HEK293 (cell line): ENCODE results near the gene HOXA10.
A peak's percentile ranks its signal among the peaks of the same experiment; 100 is the strongest.

Experiments used
- HIC1 ChIP-seq: fragments of 450-650 bp; formaldehyde crosslinking; IDR thresholded peaks from 2 replicates; pipeline ENCODE4 v1.5.1; 2016; ENCODE audit warnings: missing biosample characterization, missing genetic modification characterization
- IKZF3 ChIP-seq: fragments of 450-650 bp; IDR thresholded peaks from 2 replicates; pipeline ENCODE4 v1.5.0; 2018; ENCODE audit warnings: missing biosample characterization, mild to moderate bottlenecking, missing genetic modification characterization, moderate library complexity
- OSR2 ChIP-seq: fragments of 450-650 bp; formaldehyde crosslinking; IDR thresholded peaks from 2 replicates; pipeline ENCODE4 v1.5.1; 2016; ENCODE audit warnings: missing biosample characterization, missing genetic modification characterization
- PRDM2 ChIP-seq: fragments of 450-650 bp; formaldehyde crosslinking; IDR thresholded peaks from 2 replicates; pipeline ENCODE4 v1.5.1; 2016; ENCODE audit warnings: missing biosample characterization, missing genetic modification characterization, borderline replicate concordance
- PRDM6 ChIP-seq: fragments of 450-650 bp; formaldehyde crosslinking; IDR thresholded peaks from 2 replicates; pipeline ENCODE4 v1.5.1; 2017; ENCODE audit warnings: missing biosample characterization, missing genetic modification characterization
- WT1 ChIP-seq: fragments of 450-650 bp; formaldehyde crosslinking; IDR thresholded peaks from 2 replicates; pipeline ENCODE4 v1.5.1; 2016; ENCODE audit warnings: missing biosample characterization, missing genetic modification characterization
- ZBTB26 ChIP-seq: fragments of 450-650 bp; formaldehyde crosslinking; optimal IDR thresholded peaks from 2 replicates; pipeline ENCODE3; 2016; ENCODE audit warnings: missing biosample characterization, mild to moderate bottlenecking, missing genetic modification characterization
- ZNF19 ChIP-seq: fragments of 450-650 bp; formaldehyde crosslinking; IDR thresholded peaks from 2 replicates; pipeline ENCODE4; 2016; ENCODE audit warnings: missing biosample characterization, missing genetic modification characterization, low read depth
- ZNF2 ChIP-seq: fragments of 450-650 bp; formaldehyde crosslinking; IDR thresholded peaks from 2 replicates; pipeline ENCODE4 v1.5.1; 2016; ENCODE audit warnings: missing biosample characterization, missing genetic modification characterization
- ZNF202 ChIP-seq: fragments of 450-650 bp; formaldehyde crosslinking; IDR thresholded peaks from 2 replicates; pipeline ENCODE4 v1.5.1; 2016; ENCODE audit warnings: missing biosample characterization, missing genetic modification characterization, borderline replicate concordance
- ZNF26 ChIP-seq: fragments of 450-650 bp; formaldehyde crosslinking; IDR thresholded peaks from 2 replicates; pipeline ENCODE4 v1.5.1; 2016; ENCODE audit warnings: missing biosample characterization, missing genetic modification characterization
- ZNF341 ChIP-seq: fragments of 450-650 bp; formaldehyde crosslinking; IDR thresholded peaks from 2 replicates; pipeline ENCODE4; 2016; ENCODE audit warnings: low read depth, missing biosample characterization, missing genetic modification characterization
- ZNF366 ChIP-seq: fragments of 450-650 bp; formaldehyde crosslinking; conservative IDR thresholded peaks from 2 replicates; pipeline ENCODE4 v1.5.1; 2016; ENCODE audit warnings: missing biosample characterization, missing genetic modification characterization
- ZNF558 ChIP-seq: fragments of 450-650 bp; formaldehyde crosslinking; IDR thresholded peaks from 2 replicates; pipeline ENCODE4 v1.5.1; 2016; ENCODE audit warnings: missing biosample characterization, missing genetic modification characterization
- ZNF76 ChIP-seq: fragments of 450-650 bp; formaldehyde crosslinking; IDR thresholded peaks from 2 replicates; pipeline ENCODE4; 2016; ENCODE audit warnings: low read depth, missing biosample characterization, missing genetic modification characterization, borderline replicate concordance
- ZSCAN4 ChIP-seq: fragments of 450-650 bp; formaldehyde crosslinking; IDR thresholded peaks from 2 replicates; pipeline ENCODE4 v1.5.1; 2017; ENCODE audit warnings: missing biosample characterization, missing genetic modification characterization
- ZXDB ChIP-seq: fragments of 450-650 bp; formaldehyde crosslinking; IDR thresholded peaks from 2 replicates; pipeline ENCODE4 v1.5.1; 2016; ENCODE audit warnings: missing biosample characterization, missing genetic modification characterization

The HOXA10 gene

GRCh38 chr7:27155816-27156507 is 18.2 kb downstream of the HOXA10 start (continued):
- TF ChIP-seq ZNF26 (no peak), ZNF341 (peak; percentile 94), PRDM6 (tag by site-specific recombination) (peak; percentile 71), ZNF76 (tag by site-specific recombination) (no peak), ZNF202 (tag by site-specific recombination) (no peak), WT1 (peak; percentile 51; the same call in 1 of the 2 replicates), ZSCAN4 (tag by site-specific recombination) (no peak), ZXDB (tag by site-specific recombination) (peak; percentile 48; the same call in 1 of the 2 replicates), ZNF19 (no peak), IKZF3 (tag by site-specific recombination) (no peak), ZNF366 (peak; percentile 88), ZNF2 (tag by site-specific recombination) (peak; percentile 13; the same call in 1 of the 2 replicates), PRDM2 (tag by site-specific recombination) (no peak), ZBTB26 (tag by site-specific recombination) (peak; percentile 90), OSR2 (tag by site-specific recombination) (peak; percentile 76), HIC1 (tag by site-specific recombination) (0 out of 2 replicates have a peak, but pooled peaks have one; percentile 41), ZNF558 (no peak)
